Hematopoietic multipotent progenitor cell treated with erythropoietin and hydrocortisone succinate and interleukin-3 and kit ligand, for 15 days (in vitro differentiated cells): Measurements from ENCODE around the gene RGN.
A peak's percentile ranks its signal among the peaks of the same experiment; 100 is the strongest.
"Not testable (repeated sequence)": the region's sequence is repeated elsewhere in the genome, so short reads cannot be mapped to it uniquely, and the experiment has no call there.

Experiments used
- DNase-seq: peaks from one replicate; pipeline ENCODE4 v3.0.0-alpha.2; 2015; ENCODE audit warnings: low spot score

Gene RGN

DNA sequence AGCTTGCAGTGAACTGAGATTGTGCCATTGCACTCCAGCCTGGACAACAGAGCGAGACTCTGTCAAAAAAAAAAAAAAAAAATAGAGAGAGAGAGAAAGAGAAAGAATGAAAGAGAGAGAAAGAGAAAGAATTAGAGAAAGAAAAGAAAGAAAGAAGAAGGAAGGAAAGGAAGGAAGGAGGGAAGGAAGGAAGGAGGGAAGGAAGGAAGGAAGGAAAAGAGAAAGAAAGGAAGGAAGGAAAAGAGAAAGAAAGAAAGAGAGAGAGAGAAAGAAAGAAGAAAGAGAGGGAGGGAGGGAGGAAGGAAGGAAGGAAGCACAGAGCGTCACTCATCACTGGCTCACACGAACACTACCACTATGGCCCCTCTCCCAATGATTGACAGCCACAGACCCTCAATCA is 46.2 kb downstream of the RGN start:
- not testable (repeated sequence) for DNase-seq

- peak; percentile 90 for DNase-seq
Measured at GRCh38 chrX:47129157-47129898, 51.1 kb downstream of the RGN start.

- DNase-seq, result no peak
Measured at GRCh38 chrX:47129899-47130358, 51.7 kb downstream of the RGN start.

DNA sequence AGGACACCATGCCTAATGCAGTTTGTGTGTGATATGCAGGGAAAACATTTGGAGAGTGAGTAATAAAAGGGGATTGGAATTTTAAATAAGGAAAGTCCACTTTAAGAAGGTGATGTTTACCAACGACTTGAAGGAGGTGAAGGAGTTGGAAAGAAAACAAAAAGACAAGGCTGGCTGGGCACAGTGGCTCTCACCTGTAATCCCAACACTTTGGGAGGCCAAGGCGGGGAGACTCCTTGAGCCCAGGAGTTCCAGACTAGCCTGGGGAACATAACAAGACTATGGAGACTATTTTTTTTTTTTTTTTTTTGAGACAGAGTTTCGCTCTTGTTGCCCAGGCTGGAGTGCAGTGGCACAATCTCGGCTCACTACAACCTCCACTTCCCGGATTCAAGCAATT is 55.2 kb downstream of the RGN start:
- DNase-seq, result no peak

DNA sequence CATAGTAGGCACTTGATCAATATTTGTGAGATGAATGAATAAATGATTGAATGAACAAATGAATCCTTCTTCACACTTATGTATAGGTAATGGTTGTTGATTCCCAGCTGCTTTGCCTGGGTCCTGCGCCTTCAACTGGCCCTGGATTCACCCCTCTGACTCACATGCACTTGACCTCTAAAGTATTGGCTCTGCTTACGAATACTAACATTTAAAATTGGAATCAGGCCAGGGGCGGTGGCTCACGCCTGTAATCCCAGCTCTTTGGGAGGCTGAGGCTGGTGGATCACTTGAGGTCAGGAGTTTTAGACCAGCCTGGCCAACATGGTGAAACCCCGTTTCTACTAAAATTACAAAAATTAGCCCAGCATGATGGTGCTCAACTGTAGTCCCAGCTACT is 57.4 kb downstream of the RGN start:
- not testable (repeated sequence) for DNase-seq

- no peak for DNase-seq
Measured at GRCh38 chrX:47138171-47138570, 59.9 kb downstream of the RGN start.
